A549 (cell line): ENCODE measurements around the gene KIAA0513. TPM values are rescaled to one million over a fixed set of nuclear protein-coding genes. Genes with fewer than 3 reads are reported as not detected.
A peak's percentile ranks its signal among the peaks of the same experiment; 100 is the strongest.

ENCODE experiments used
- ATAC-seq, 2 experiments: fragments of 200-7000 bp in 1 of 2; fragments of >200 bp in 1 of 2; cut with Nextera tagmentation in 1 of 2; cut with Tn5 transposase in 1 of 2; 3 replicates each; pipeline versions ENCODE4 v1.8.0 to v1.9.1; 2018 to 2020; ENCODE audit warnings: mild to moderate bottlenecking in 1 of 2, moderate library complexity in 1 of 2
- CTCF ChIA-PET: fragments of 300-600 bp; sonication (Branson Sonifier 250); formaldehyde crosslinking; extraction: SDS; loops from one replicate; lab custom pipeline; 2021; ENCODE audit warnings: antibody characterized with exemption, inconsistent platforms; lab: Yijun Ruan, JAX
- POLR2A ChIA-PET: fragments of 350-600 bp; formaldehyde crosslinking; extraction: SDS; loops from one replicate; lab custom pipeline; 2021; ENCODE audit warnings: antibody characterized with exemption, inconsistent platforms; lab: Yijun Ruan, JAX
- DNase-seq, 2 experiments: peaks; one replicate each; pipeline versions ENCODE4 v3.0.0 to v3.0.0-alpha.2; 2011 to 2016; ENCODE audit warnings: low read depth in 1 of 2, low spot score in 1 of 2
- FAIRE-seq: peaks from 2 replicates; lab custom pipeline; 2011; peaks lifted over from hg19 to GRCh38; lab: Jason Lieb, UNC
- H3K27ac ChIP-seq, 2 experiments: fragments of >200 bp; sonication (Bioruptor Twin); formaldehyde crosslinking; 3 replicates each; pipeline ENCODE4 v1.5.1; 2016 to 2017
- H3K4me1 ChIP-seq: fragments of >200 bp; sonication (Bioruptor Twin); formaldehyde crosslinking; 3 replicates; pipeline ENCODE4 v1.6.1; 2016
- H3K4me2 ChIP-seq: fragments of >200 bp; sonication (Bioruptor Twin); formaldehyde crosslinking; 3 replicates; pipeline ENCODE4 v1.6.1; 2016
- H3K4me3 ChIP-seq: fragments of >200 bp; sonication (Bioruptor Twin); formaldehyde crosslinking; 3 replicates; pipeline ENCODE4 v1.5.1; 2016
- H3K9me3 ChIP-seq: fragments of >200 bp; sonication (Bioruptor Twin); formaldehyde crosslinking; 3 replicates; pipeline ENCODE4 v1.6.1; 2016
- CBX2 ChIP-seq: fragments of 200-600 bp; sonication (generic); IDR thresholded peaks from 2 replicates; pipeline ENCODE4 v1.6.1; 2016; ENCODE audit warnings: low read depth, mild to moderate bottlenecking, borderline replicate concordance
- CBX8 ChIP-seq: fragments of 200-600 bp; sonication (generic); IDR thresholded peaks from 2 replicates; pipeline ENCODE4 v1.6.1; 2016
- CHD2 ChIP-seq: fragments of 150-350 bp; IDR thresholded peaks from 2 replicates; pipeline ENCODE4 v1.6.1; 2014; ENCODE audit warnings: low read length; ENCODE audit not compliant: partially characterized antibody
- ESRRA ChIP-seq: fragments of 150-350 bp; IDR thresholded peaks from 2 replicates; pipeline ENCODE4 v1.6.1; 2014; ENCODE audit warnings: mild to moderate bottlenecking, low read length, borderline replicate concordance
- GATA3 ChIP-seq: IDR thresholded peaks from 2 replicates; pipeline ENCODE4 v1.6.1; 2012; ENCODE audit warnings: borderline replicate concordance
- HDAC2 ChIP-seq: fragments of 200-600 bp; sonication (generic); IDR thresholded peaks from 2 replicates; pipeline ENCODE4 v1.6.1; 2016
- HEYL ChIP-seq: fragments of 250-450 bp; sonication (Bioruptor Pico); IDR thresholded peaks from 2 replicates; pipeline ENCODE4 v1.8.0; 2021; ENCODE audit warnings: mild to moderate bottlenecking, moderate library complexity
- JUN ChIP-seq, 2 experiments: fragments of >200 bp; sonication (Bioruptor Twin); formaldehyde crosslinking; IDR thresholded peaks; 2 replicates in 1 of 2; 3 replicates in 1 of 2; pipeline ENCODE4 v1.6.1; 2016 to 2017
- JUNB ChIP-seq: fragments of >200 bp; sonication (Bioruptor Twin); formaldehyde crosslinking; IDR thresholded peaks from 2 replicates; pipeline ENCODE4 v1.6.1; 2016
- KDM1A ChIP-seq: fragments of 200-600 bp; sonication (generic); IDR thresholded peaks from 2 replicates; pipeline ENCODE4 v1.6.1; 2016; ENCODE audit warnings: low read depth, mild to moderate bottlenecking
- KDM5A ChIP-seq: fragments of 200-600 bp; sonication (generic); IDR thresholded peaks from 2 replicates; pipeline ENCODE4 v1.6.1; 2016; ENCODE audit warnings: antibody characterized with exemption, mild to moderate bottlenecking
- MYC ChIP-seq: IDR thresholded peaks from 2 replicates; pipeline ENCODE4 v1.6.1; 2012; ENCODE audit warnings: mild to moderate bottlenecking, inconsistent platforms, low read length, improper control_type of control experiment, borderline replicate concordance
- NFE2L2 ChIP-seq: fragments of 150-350 bp; conservative IDR thresholded peaks from 2 replicates; pipeline ENCODE4 v1.6.1; 2014; ENCODE audit warnings: low read length
- RAD21 ChIP-seq, 2 experiments: fragments of >200 bp in 1 of 2; sonication (Bioruptor Twin) in 1 of 2; formaldehyde crosslinking in 1 of 2; IDR thresholded peaks in 1 of 2; conservative IDR thresholded peaks in 1 of 2; 2 replicates in 1 of 2; 3 replicates in 1 of 2; pipeline ENCODE4 v1.6.1; 2012 to 2018; ENCODE audit warnings: inconsistent platforms in 1 of 2
- RARB ChIP-seq: fragments of 250-450 bp; sonication (Bioruptor Pico); IDR thresholded peaks from 2 replicates; pipeline ENCODE4 v1.8.0; 2021; ENCODE audit warnings: mild to moderate bottlenecking, moderate library complexity
- RFX5 ChIP-seq: fragments of 450-650 bp; IDR thresholded peaks from 2 replicates; pipeline ENCODE4 v1.7.1; 2014; ENCODE audit warnings: antibody characterized with exemption, mild to moderate bottlenecking, moderate library complexity
- SMC3 ChIP-seq: fragments of >200 bp; sonication (Bioruptor Twin); formaldehyde crosslinking; IDR thresholded peaks from 3 replicates; pipeline ENCODE4 v1.6.1; 2018; ENCODE audit warnings: inconsistent platforms
- TFCP2L1 ChIP-seq: fragments of 250-450 bp; sonication (Bioruptor Pico); IDR thresholded peaks from 2 replicates; pipeline ENCODE4 v1.5.0; 2021; ENCODE audit warnings: mild to moderate bottlenecking
- ZFP36 ChIP-seq: fragments of 450-650 bp; IDR thresholded peaks from 2 replicates; pipeline ENCODE4 v1.6.1; 2014; ENCODE audit warnings: borderline replicate concordance; ENCODE audit not compliant: partially characterized antibody
- WGBS: methylation state at CpG from one replicate; pipeline ENCODE4 v1.1.6; 2017; ENCODE audit errors: missing lambda C conversion rate; 5-methylcytosine and 5-hydroxymethylcytosine counted together
- polyA plus RNA-seq, 4 experiments: library from polyadenylated mRNA; depleted of rRNA in 3 of 4; stranded (reverse); fragments of >200 nt; fragmentation: RNase III in 1 of 4; extraction: RNeasy Plus Mini Kit Qiagen cat#74134 plus additional on column Dnase treatment in 1 of 4; gene quantifications; 2 replicates in 3 of 4; 3 replicates in 1 of 4; pipeline ENCODE4 v1.2.3, GENCODE V29; 2011 to 2017
- TF ChIP-seq, protein P1 (sequence below): fragments of 150-350 bp; IDR thresholded peaks from 2 replicates; pipeline ENCODE4 v1.6.1; 2014; ENCODE audit warnings: low read depth, mild to moderate bottlenecking, low read length
- TF ChIP-seq, protein P2 (sequence below): IDR thresholded peaks from 2 replicates; pipeline ENCODE4 v1.6.1; 2012
- TF ChIP-seq, protein P3 (sequence below): fragments of 200-600 bp; sonication (generic); IDR thresholded peaks from 2 replicates; pipeline ENCODE4 v1.6.1; 2016; ENCODE audit warnings: antibody characterized with exemption, mild to moderate bottlenecking, moderate library complexity
- TF ChIP-seq, protein P4 (sequence below): fragments of >200 bp; sonication (Bioruptor Twin); formaldehyde crosslinking; IDR thresholded peaks from 3 replicates; pipeline ENCODE4 v1.6.1; 2016
- TF ChIP-seq, protein P5 (sequence below): IDR thresholded peaks from 2 replicates; pipeline ENCODE4 v1.6.1; 2012
- TF ChIP-seq, protein P6 (sequence below): fragments of 250-450 bp; sonication (Bioruptor Pico); IDR thresholded peaks from 2 replicates; pipeline ENCODE4 v1.5.0; 2021; ENCODE audit warnings: mild to moderate bottlenecking, moderate library complexity, borderline replicate concordance

Gene KIAA0513
- polyA plus RNA-seq, 2 of the 4 experiments (the other 2 are of a cell fraction) = 1.8 TPM

DNA sequence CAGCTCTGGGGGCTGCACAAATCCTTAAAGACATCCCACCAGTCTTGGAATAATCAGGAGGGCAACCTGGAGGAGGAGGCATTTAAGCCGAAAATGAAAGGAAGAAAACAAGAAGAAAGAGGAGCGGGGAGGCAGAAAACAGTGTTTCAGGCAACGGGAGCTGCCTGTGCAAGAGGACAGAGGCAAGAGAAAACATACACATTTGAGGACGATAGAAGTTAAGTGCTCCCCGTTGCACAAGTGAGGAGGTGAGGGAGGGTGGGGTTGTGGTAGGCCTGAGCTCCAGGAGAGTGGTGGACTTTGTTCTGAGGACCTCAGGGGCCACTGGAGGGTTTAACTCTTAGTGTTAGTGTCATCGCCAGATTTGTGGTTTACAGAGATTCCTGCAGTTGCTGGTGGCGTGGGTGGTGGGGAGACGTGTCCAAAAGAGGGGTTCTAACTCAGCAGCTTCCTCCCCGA lies 112.3 kb downstream of the KIAA0513 start:
- Histone ChIP-seq H3K9me3 (no peaks in the 10 kb centered on the region), H3K27ac (no peak overlapping the region), H3K4me2 (no peak overlapping the region), H3K4me1 (peaks cover 10% of the 10 kb centered on the region)
- CTCF ChIA-PET = interaction anchor here (0.7 to 3.1 kb wide), 5 partner anchors 9 to 113 kb away, joined by 3 to 12 read pairs (median 7); no protein-coding TSS in a partner anchor
- 71% methylated on average over 9 of the region's 9 CpGs for WGBS
- TF ChIP-seq ZFP36 = peak; percentile 82
- no peak for TF ChIP-seq SMC3
- TF ChIP-seq CBX8 = no peak
- TF ChIP-seq, protein P1, sequence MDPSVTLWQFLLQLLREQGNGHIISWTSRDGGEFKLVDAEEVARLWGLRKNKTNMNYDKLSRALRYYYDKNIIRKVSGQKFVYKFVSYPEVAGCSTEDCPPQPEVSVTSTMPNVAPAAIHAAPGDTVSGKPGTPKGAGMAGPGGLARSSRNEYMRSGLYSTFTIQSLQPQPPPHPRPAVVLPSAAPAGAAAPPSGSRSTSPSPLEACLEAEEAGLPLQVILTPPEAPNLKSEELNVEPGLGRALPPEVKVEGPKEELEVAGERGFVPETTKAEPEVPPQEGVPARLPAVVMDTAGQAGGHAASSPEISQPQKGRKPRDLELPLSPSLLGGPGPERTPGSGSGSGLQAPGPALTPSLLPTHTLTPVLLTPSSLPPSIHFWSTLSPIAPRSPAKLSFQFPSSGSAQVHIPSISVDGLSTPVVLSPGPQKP = no peak
- TF ChIP-seq, all 56 proteins: peak for 1
- no peak overlapping the region for H3K4me3 ChIP-seq
- DNase-seq = no peak
- FAIRE-seq = no peak
- POLR2A ChIA-PET = no interaction called here
- no peak for ATAC-seq

DNA sequence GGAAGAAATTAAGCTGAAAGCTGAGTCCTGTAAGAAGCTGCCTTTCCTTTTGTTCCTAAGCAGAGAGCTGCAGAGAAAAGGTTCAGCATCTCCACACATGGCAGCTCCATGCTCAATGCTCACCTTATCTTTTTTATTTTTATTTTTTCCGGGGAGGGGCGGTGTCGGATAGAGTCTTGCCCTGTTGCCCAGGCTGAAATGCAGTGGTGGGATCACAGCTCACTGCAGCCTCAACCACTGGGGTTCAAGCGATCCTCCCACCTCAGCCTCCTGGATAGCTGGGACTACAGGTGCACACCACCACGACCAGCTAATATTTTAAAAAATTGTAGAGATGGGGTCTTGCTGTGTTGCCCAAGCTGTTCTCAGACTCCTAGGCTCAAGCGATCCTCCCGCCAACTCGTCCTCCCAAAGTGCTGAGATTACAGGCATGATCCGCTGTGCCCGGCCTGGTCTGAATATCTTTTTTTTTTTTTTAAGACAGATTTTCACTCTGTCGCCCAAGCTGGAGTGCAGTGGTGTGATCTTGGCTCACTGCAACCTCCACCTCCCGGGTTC lies 112.9 kb downstream of the KIAA0513 start:
- H3K27ac ChIP-seq = no peak overlapping the region

DNA sequence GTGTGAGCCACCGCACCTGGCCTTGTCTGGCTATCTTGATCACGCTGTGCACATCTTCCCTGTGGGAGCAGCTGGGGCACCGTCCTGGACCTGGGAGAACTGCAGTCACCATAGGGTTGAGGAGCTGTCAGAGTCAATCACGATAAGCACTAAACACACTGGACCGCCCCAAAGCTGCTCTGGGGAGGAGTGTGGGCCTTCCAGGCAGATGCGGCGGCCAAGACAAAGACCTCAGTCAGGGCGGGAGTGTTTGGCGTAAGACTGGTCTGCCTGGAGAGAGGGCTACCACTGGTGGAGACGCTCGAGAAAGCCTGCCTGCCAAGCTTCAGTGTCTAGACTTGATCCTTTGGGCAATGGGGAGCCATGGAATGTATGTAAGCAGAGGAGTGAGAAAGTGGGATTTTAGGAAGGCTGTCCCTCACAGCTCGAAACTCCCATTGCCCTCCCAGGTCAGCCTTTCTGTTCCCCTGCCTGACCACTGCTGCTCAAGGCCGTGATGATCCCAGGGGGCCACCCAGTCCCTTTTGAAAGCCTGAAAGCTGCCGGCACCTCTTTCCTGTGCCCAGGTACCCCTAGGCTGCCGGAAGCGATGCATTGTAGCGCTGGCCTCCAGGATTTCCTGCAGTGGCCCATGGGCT lies 114.0 kb downstream of the KIAA0513 start:
- ATAC-seq = no peak
- TF ChIP-seq, protein P2, sequence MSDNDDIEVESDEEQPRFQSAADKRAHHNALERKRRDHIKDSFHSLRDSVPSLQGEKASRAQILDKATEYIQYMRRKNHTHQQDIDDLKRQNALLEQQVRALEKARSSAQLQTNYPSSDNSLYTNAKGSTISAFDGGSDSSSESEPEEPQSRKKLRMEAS = no peak
- TF ChIP-seq RFX5 = no peak
- no peak for TF ChIP-seq HEYL (CRISPR knock-in tag)
- no peak for TF ChIP-seq CHD2
- no peak for TF ChIP-seq RARB (CRISPR knock-in tag)
- no peak for TF ChIP-seq MYC
- no peak for TF ChIP-seq RAD21 (conservative IDR thresholded peaks at IDR 0.05 in 1 of 2, IDR thresholded peaks at IDR 0.05 in 1 of 2)
- no peak for TF ChIP-seq KDM5A
- TF ChIP-seq, protein P3, sequence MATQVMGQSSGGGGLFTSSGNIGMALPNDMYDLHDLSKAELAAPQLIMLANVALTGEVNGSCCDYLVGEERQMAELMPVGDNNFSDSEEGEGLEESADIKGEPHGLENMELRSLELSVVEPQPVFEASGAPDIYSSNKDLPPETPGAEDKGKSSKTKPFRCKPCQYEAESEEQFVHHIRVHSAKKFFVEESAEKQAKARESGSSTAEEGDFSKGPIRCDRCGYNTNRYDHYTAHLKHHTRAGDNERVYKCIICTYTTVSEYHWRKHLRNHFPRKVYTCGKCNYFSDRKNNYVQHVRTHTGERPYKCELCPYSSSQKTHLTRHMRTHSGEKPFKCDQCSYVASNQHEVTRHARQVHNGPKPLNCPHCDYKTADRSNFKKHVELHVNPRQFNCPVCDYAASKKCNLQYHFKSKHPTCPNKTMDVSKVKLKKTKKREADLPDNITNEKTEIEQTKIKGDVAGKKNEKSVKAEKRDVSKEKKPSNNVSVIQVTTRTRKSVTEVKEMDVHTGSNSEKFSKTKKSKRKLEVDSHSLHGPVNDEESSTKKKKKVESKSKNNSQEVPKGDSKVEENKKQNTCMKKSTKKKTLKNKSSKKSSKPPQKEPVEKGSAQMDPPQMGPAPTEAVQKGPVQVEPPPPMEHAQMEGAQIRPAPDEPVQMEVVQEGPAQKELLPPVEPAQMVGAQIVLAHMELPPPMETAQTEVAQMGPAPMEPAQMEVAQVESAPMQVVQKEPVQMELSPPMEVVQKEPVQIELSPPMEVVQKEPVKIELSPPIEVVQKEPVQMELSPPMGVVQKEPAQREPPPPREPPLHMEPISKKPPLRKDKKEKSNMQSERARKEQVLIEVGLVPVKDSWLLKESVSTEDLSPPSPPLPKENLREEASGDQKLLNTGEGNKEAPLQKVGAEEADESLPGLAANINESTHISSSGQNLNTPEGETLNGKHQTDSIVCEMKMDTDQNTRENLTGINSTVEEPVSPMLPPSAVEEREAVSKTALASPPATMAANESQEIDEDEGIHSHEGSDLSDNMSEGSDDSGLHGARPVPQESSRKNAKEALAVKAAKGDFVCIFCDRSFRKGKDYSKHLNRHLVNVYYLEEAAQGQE = no peak
- no peak for TF ChIP-seq NFE2L2
- TF ChIP-seq HDAC2 = no peak
- TF ChIP-seq, protein P4, sequence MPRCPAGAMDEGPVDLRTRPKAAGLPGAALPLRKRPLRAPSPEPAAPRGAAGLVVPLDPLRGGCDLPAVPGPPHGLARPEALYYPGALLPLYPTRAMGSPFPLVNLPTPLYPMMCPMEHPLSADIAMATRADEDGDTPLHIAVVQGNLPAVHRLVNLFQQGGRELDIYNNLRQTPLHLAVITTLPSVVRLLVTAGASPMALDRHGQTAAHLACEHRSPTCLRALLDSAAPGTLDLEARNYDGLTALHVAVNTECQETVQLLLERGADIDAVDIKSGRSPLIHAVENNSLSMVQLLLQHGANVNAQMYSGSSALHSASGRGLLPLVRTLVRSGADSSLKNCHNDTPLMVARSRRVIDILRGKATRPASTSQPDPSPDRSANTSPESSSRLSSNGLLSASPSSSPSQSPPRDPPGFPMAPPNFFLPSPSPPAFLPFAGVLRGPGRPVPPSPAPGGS = no peak
- TF ChIP-seq, protein P5, sequence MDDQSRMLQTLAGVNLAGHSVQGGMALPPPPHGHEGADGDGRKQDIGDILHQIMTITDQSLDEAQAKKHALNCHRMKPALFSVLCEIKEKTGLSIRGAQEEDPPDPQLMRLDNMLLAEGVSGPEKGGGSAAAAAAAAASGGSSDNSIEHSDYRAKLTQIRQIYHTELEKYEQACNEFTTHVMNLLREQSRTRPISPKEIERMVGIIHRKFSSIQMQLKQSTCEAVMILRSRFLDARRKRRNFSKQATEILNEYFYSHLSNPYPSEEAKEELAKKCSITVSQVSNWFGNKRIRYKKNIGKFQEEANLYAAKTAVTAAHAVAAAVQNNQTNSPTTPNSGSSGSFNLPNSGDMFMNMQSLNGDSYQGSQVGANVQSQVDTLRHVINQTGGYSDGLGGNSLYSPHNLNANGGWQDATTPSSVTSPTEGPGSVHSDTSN = no peak
- no peak for TF ChIP-seq ESRRA
- TF ChIP-seq JUNB = no peak

More for the DNA sequence above, 112.9 kb downstream of the KIAA0513 start:
- ATAC-seq (no peak), FAIRE-seq (no peak), DNase-seq (no peak)
- POLR2A ChIA-PET = no interaction called here
- no peaks in the 10 kb centered on the region for H3K9me3 ChIP-seq
- H3K4me3 ChIP-seq = no peak overlapping the region
- H3K4me1 ChIP-seq = peaks cover 10% of the 10 kb centered on the region
- CTCF ChIA-PET = interaction anchor here (0.6 to 3.1 kb wide), 6 partner anchors 10 to 112 kb away, joined by 3 to 12 read pairs (median 5); no protein-coding TSS in a partner anchor
- 69% methylated on average over 12 of the region's 12 CpGs for WGBS
- no peak overlapping the region for H3K4me2 ChIP-seq
- TF ChIP-seq CBX2 (no peak), GATA3 (no peak), CHD2 (no peak), JUN (IDR thresholded peaks at IDR 0.05) (no peak), KDM1A (no peak), RAD21 (conservative IDR thresholded peaks at IDR 0.05 in 1 of 2, IDR thresholded peaks at IDR 0.05 in 1 of 2) (no peak), TFCP2L1 (CRISPR knock-in tag) (no peak)
- TF ChIP-seq, protein P6, sequence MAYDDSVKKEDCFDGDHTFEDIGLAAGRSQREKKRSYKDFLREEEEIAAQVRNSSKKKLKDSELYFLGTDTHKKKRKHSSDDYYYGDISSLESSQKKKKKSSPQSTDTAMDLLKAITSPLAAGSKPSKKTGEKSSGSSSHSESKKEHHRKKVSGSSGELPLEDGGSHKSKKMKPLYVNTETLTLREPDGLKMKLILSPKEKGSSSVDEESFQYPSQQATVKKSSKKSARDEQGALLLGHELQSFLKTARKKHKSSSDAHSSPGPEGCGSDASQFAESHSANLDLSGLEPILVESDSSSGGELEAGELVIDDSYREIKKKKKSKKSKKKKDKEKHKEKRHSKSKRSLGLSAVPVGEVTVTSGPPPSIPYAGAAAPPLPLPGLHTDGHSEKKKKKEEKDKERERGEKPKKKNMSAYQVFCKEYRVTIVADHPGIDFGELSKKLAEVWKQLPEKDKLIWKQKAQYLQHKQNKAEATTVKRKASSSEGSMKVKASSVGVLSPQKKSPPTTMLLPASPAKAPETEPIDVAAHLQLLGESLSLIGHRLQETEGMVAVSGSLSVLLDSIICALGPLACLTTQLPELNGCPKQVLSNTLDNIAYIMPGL = no peak
- TF ChIP-seq, all 56 proteins: peak for 0

More for the DNA sequence above, 114.0 kb downstream of the KIAA0513 start:
- Histone ChIP-seq H3K4me3 (no peak overlapping the region), H3K27ac (no peak overlapping the region), H3K4me1 (peaks cover 10% of the 10 kb centered on the region), H3K9me3 (no peaks in the 10 kb centered on the region), H3K4me2 (no peak overlapping the region)
- FAIRE-seq (no peak), DNase-seq (no peak)
- CTCF ChIA-PET = interaction anchor here (3.0 to 3.1 kb wide), 2 partner anchors 26 to 111 kb away, joined by 9 to 12 read pairs; no protein-coding TSS in a partner anchor
- POLR2A ChIA-PET = no interaction called here
- 89% methylated on average over 13 of the region's 17 CpGs for WGBS
